Parathyroid adenoma (tissue), 2 donors: Measurements from ENCODE around the gene CAMK1D.

Source experiments
- H2AFZ ChIP-seq: fragments of 300-600 bp; sonication (generic); one replicate; pipeline ENCODE4 v1.7.0; 2017; ENCODE audit warnings: antibody characterized with exemption, mild to moderate bottlenecking
- H3K27ac ChIP-seq: fragments of 300-600 bp; sonication (generic); one replicate; pipeline ENCODE4 v1.7.0; 2017
- H3K27me3 ChIP-seq: fragments of 300-600 bp; sonication (generic); one replicate; pipeline ENCODE4 v1.7.0; 2017; ENCODE audit warnings: low read length; ENCODE audit not compliant: control insufficient read depth, insufficient read depth
- H3K36me3 ChIP-seq: fragments of 300-600 bp; sonication (generic); one replicate; pipeline ENCODE4 v1.7.0; 2017; ENCODE audit warnings: low read length; ENCODE audit not compliant: control insufficient read depth, insufficient read depth
- H3K4me1 ChIP-seq: fragments of 300-600 bp; sonication (generic); one replicate; pipeline ENCODE4 v1.7.0; 2017; ENCODE audit warnings: control low read depth
- H3K4me2 ChIP-seq: fragments of 300-600 bp; sonication (generic); one replicate; pipeline ENCODE4 v1.7.0; 2017; ENCODE audit warnings: low read length
- H3K4me3 ChIP-seq: fragments of 300-600 bp; sonication (generic); one replicate; pipeline ENCODE4 v1.7.0; 2017; ENCODE audit warnings: low read depth, low read length
- H3K79me2 ChIP-seq: fragments of 300-600 bp; sonication (generic); one replicate; pipeline ENCODE4 v1.7.0; 2017; ENCODE audit warnings: control low read depth
- H3K9ac ChIP-seq: fragments of 300-600 bp; sonication (generic); one replicate; pipeline ENCODE4 v1.7.0; 2017; ENCODE audit warnings: mild to moderate bottlenecking
- H3K9me3 ChIP-seq: fragments of 300-600 bp; sonication (generic); one replicate; pipeline ENCODE4 v1.7.0; 2017; ENCODE audit warnings: low read length; ENCODE audit not compliant: control insufficient read depth
- TF ChIP-seq, protein P1 (sequence below): fragments of 300-600 bp; sonication (generic); IDR thresholded peaks from one replicate; pipeline ENCODE4 v1.7.0; 2017; ENCODE audit warnings: antibody characterized with exemption, mild to moderate bottlenecking
- donor health status: primary hyperparathyroidism.

CAMK1D gene

DNA sequence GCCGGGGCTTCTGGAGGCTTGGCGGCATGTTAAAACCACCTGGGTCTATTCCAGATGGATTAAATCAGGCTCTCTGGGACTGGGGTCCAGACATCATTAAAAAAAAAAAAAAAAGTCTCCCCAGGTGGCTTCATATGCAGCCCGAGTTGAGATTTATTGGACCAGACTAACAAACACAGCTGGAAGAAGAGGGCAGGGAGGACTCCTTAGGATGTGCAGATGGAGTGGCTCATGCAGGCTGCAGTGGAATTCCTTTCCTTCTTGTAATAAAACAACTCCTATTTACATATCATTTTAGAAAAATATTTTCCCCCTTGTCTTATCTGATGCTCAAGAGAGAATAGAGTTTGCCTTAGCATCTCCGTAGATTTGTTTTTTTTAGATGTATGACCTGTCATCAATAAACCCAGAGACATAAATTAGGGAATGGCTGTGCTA, 238.1 kb downstream of the CAMK1D start:
- H3K4me3 ChIP-seq: no peak overlapping the region
- no peaks in the 10 kb centered on the region for H3K27me3 ChIP-seq
- no peak overlapping the region for H3K27ac ChIP-seq
- H3K9ac ChIP-seq: no peak overlapping the region
- no peaks in the 10 kb centered on the region for H3K4me1 ChIP-seq
- TF ChIP-seq, protein P1, sequence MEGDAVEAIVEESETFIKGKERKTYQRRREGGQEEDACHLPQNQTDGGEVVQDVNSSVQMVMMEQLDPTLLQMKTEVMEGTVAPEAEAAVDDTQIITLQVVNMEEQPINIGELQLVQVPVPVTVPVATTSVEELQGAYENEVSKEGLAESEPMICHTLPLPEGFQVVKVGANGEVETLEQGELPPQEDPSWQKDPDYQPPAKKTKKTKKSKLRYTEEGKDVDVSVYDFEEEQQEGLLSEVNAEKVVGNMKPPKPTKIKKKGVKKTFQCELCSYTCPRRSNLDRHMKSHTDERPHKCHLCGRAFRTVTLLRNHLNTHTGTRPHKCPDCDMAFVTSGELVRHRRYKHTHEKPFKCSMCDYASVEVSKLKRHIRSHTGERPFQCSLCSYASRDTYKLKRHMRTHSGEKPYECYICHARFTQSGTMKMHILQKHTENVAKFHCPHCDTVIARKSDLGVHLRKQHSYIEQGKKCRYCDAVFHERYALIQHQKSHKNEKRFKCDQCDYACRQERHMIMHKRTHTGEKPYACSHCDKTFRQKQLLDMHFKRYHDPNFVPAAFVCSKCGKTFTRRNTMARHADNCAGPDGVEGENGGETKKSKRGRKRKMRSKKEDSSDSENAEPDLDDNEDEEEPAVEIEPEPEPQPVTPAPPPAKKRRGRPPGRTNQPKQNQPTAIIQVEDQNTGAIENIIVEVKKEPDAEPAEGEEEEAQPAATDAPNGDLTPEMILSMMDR: no peak
- H3K4me2 ChIP-seq: no peak overlapping the region
- no peaks in the 10 kb centered on the region for H3K36me3 ChIP-seq
- no peak overlapping the region for H2AFZ ChIP-seq
- H3K79me2 ChIP-seq: no peaks in the 10 kb centered on the region
- H3K9me3 ChIP-seq: no peaks in the 10 kb centered on the region

DNA sequence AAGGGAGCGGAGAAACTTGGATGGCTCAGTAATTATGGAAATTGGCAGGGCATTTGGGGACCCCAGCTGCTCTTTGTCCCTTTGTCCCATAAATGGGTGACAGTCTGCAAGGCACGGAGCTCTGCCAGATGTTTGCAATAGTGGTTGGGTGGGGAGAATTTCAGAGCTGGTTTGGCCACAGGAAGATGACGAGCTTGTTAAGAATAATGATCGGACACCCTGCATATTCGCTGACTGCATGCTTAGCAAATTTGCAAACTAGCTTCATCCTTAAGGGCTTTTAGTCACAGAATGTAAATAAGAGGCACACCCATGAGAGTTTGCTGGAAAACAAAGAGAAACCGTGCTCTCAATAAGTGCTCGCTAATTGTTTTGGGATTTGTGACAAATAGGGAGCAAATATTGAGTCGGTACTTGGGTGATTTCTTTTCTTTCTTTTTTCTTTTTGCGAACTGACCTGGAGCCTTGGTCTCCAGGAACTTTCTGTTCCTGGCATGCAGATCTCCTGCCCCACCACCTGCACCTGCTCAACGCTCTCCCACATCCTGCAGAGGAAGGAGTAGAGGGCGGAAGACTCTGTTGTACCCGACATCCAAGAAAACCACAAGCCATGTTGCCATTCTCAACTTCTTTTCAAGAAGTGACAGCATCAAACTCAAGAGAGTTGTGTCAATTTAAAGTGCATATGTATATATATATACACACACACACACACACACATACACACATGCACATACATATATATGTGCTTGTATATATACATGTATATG, 238.9 kb downstream of the CAMK1D start:
- Histone ChIP-seq H3K4me2 (no peak overlapping the region), H3K36me3 (no peaks in the 10 kb centered on the region), H3K4me1 (no peaks in the 10 kb centered on the region), H3K27me3 (no peaks in the 10 kb centered on the region), H3K9me3 (no peaks in the 10 kb centered on the region), H3K4me3 (no peak overlapping the region), H3K79me2 (no peaks in the 10 kb centered on the region), H3K9ac (no peak overlapping the region), H3K27ac (no peak overlapping the region), H2AFZ (no peak overlapping the region)
- TF ChIP-seq, protein P1: no peak

DNA sequence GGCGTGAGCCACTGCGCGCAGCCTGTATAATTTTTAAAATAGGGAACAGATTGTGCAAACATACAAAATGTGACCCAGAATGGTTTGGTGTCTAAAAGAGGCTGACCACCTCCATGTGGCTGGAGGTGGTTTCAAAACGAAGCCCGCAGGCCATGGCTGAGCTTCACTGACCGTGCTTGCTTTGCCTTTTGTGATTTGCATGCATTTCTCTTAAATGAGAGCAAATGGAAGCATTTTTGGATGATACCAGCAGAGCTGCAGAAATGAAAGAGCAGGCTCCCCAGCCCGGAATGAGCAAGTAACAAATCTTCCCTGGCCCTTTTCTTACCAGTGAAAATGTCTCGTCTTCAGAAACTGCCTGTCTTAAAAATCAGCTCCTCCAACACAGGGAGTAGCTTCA, 239.9 kb downstream of the CAMK1D start:
- Histone ChIP-seq H3K4me3 (no peak overlapping the region), H3K36me3 (no peaks in the 10 kb centered on the region), H2AFZ (no peak overlapping the region), H3K4me2 (no peak overlapping the region), H3K4me1 (no peaks in the 10 kb centered on the region), H3K79me2 (no peaks in the 10 kb centered on the region), H3K27ac (no peak overlapping the region), H3K9me3 (no peaks in the 10 kb centered on the region), H3K9ac (no peak overlapping the region), H3K27me3 (no peaks in the 10 kb centered on the region)
- TF ChIP-seq, protein P1: no peak

DNA sequence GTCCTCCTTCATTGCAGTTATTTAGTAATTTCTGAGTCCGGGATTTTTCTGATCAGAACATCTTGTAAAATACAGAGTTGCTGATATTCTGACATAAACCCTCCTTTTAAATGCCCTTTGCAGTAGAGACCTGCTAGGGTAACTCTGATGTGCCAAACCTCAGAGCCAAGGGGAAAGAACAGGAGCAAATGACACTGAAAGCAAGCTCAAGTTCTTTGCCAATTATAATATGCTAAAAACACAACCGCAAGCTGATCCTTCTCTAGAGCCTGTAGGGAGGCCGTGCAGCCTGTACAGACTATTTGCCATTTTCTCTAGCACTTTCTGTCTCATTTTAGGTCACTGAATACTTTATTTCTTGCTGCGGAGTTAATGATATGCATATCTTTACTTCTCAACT, 240.4 kb downstream of the CAMK1D start:
- H3K9me3 ChIP-seq: no peaks in the 10 kb centered on the region
- no peaks in the 10 kb centered on the region for H3K79me2 ChIP-seq
- TF ChIP-seq, protein P1: no peak
- H3K4me1 ChIP-seq: no peaks in the 10 kb centered on the region
- no peak overlapping the region for H3K27ac ChIP-seq
- H3K9ac ChIP-seq: no peak overlapping the region
- no peak overlapping the region for H3K4me2 ChIP-seq
- no peaks in the 10 kb centered on the region for H3K27me3 ChIP-seq
- no peak overlapping the region for H2AFZ ChIP-seq
- H3K36me3 ChIP-seq: no peaks in the 10 kb centered on the region
- H3K4me3 ChIP-seq: no peak overlapping the region
